HG02973 (cell line): Measurements from ENCODE around the gene NPIPB6.

Source experiments
- ATAC-seq: cut with Tn5 transposase; IDR thresholded peaks from one replicate; pipeline ENCODE4 v1.9.1; 2021; ENCODE audit warnings: moderate library complexity; ENCODE audit not compliant: unreplicated experiment

The NPIPB6 gene

GRCh38 chr16:28300327-28300726 is 63.0 kb downstream of the NPIPB6 start:
- ATAC-seq = no peak

GRCh38 chr16:28298511-28298878 is 64.8 kb downstream of the NPIPB6 start:
- no peak for ATAC-seq

- no peak for ATAC-seq
Observed at GRCh38 chr16:28297784-28298510, 65.4 kb downstream of the NPIPB6 start.

- ATAC-seq = no peak
Observed at GRCh38 chr16:28297308-28297707, 66.0 kb downstream of the NPIPB6 start.

GRCh38 chr16:28295276-28295675 is 68.0 kb downstream of the NPIPB6 start:
- no peak for ATAC-seq

GRCh38 chr16:28294201-28294600 is 69.1 kb downstream of the NPIPB6 start:
- no peak for ATAC-seq

- ATAC-seq = no peak
Observed at GRCh38 chr16:28293601-28293960, 69.7 kb downstream of the NPIPB6 start.

- ATAC-seq = no peak
Observed at GRCh38 chr16:28292731-28293600, 70.3 kb downstream of the NPIPB6 start.
